Parathyroid adenoma (tissue), 2 donors: Measurements from ENCODE around the gene NEDD4L.

Source experiments
- H2AFZ ChIP-seq: fragments of 300-600 bp; sonication (generic); one replicate; pipeline ENCODE4 v1.7.0; 2017; ENCODE audit warnings: antibody characterized with exemption, mild to moderate bottlenecking
- H3K27ac ChIP-seq: fragments of 300-600 bp; sonication (generic); one replicate; pipeline ENCODE4 v1.7.0; 2017
- H3K27me3 ChIP-seq: fragments of 300-600 bp; sonication (generic); one replicate; pipeline ENCODE4 v1.7.0; 2017; ENCODE audit warnings: low read length; ENCODE audit not compliant: control insufficient read depth, insufficient read depth
- H3K36me3 ChIP-seq: fragments of 300-600 bp; sonication (generic); one replicate; pipeline ENCODE4 v1.7.0; 2017; ENCODE audit warnings: low read length; ENCODE audit not compliant: control insufficient read depth, insufficient read depth
- H3K4me1 ChIP-seq: fragments of 300-600 bp; sonication (generic); one replicate; pipeline ENCODE4 v1.7.0; 2017; ENCODE audit warnings: control low read depth
- H3K4me2 ChIP-seq: fragments of 300-600 bp; sonication (generic); one replicate; pipeline ENCODE4 v1.7.0; 2017; ENCODE audit warnings: low read length
- H3K4me3 ChIP-seq: fragments of 300-600 bp; sonication (generic); one replicate; pipeline ENCODE4 v1.7.0; 2017; ENCODE audit warnings: low read depth, low read length
- H3K79me2 ChIP-seq: fragments of 300-600 bp; sonication (generic); one replicate; pipeline ENCODE4 v1.7.0; 2017; ENCODE audit warnings: control low read depth
- H3K9ac ChIP-seq: fragments of 300-600 bp; sonication (generic); one replicate; pipeline ENCODE4 v1.7.0; 2017; ENCODE audit warnings: mild to moderate bottlenecking
- H3K9me3 ChIP-seq: fragments of 300-600 bp; sonication (generic); one replicate; pipeline ENCODE4 v1.7.0; 2017; ENCODE audit warnings: low read length; ENCODE audit not compliant: control insufficient read depth
- TF ChIP-seq, protein P1 (sequence below): fragments of 300-600 bp; sonication (generic); IDR thresholded peaks from one replicate; pipeline ENCODE4 v1.7.0; 2017; ENCODE audit warnings: antibody characterized with exemption, mild to moderate bottlenecking
- donor health status: primary hyperparathyroidism.

Gene NEDD4L

DNA sequence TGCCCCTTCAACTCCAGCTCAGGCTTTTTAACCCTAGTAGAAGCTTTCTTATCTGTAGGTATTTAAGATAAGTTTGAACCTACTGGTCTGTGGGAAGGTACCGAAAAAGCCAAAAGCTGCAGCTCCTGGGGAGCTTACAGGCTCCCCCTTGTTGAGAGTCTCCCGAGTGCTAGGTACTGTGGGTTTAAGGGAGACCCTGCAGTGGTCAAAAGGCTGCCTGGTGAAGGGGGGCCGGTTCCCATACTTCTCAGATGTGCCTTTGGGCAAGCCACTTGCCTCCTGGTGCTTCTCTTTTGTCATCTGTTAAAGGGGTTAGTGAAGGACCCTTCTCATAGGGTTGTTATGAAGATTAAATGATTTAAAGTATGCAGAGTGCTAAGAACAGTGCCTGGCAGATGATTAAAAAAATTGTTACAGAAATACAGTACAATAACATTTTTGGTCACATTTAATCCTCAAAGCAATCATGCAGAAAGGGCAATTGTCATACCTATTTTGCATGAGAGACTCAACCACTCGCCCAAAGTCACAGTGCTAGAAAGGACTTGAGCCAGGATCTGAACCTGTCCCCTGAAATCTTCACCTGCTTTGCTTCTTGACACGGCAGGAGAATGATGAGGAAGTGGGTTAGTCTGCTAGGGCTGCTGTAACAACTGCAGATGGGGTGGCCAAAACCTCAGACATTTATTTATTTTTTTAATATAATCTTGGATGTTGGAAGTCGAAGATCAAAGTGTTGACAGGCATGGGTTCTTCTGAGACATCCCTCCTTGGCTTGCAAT, 62.5 kb downstream of the NEDD4L start:
- no peak overlapping the region for H3K4me3 ChIP-seq
- H3K27ac ChIP-seq = no peak overlapping the region
- TF ChIP-seq, protein P1, sequence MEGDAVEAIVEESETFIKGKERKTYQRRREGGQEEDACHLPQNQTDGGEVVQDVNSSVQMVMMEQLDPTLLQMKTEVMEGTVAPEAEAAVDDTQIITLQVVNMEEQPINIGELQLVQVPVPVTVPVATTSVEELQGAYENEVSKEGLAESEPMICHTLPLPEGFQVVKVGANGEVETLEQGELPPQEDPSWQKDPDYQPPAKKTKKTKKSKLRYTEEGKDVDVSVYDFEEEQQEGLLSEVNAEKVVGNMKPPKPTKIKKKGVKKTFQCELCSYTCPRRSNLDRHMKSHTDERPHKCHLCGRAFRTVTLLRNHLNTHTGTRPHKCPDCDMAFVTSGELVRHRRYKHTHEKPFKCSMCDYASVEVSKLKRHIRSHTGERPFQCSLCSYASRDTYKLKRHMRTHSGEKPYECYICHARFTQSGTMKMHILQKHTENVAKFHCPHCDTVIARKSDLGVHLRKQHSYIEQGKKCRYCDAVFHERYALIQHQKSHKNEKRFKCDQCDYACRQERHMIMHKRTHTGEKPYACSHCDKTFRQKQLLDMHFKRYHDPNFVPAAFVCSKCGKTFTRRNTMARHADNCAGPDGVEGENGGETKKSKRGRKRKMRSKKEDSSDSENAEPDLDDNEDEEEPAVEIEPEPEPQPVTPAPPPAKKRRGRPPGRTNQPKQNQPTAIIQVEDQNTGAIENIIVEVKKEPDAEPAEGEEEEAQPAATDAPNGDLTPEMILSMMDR = no peak
- no peaks in the 10 kb centered on the region for H3K9me3 ChIP-seq
- no peak overlapping the region for H2AFZ ChIP-seq
- no peak overlapping the region for H3K9ac ChIP-seq
- H3K4me1 ChIP-seq = no peaks in the 10 kb centered on the region
- no peaks in the 10 kb centered on the region for H3K36me3 ChIP-seq
- H3K27me3 ChIP-seq = no peaks in the 10 kb centered on the region
- H3K4me2 ChIP-seq = no peak overlapping the region
- peaks cover 5% of the 10 kb centered on the region for H3K79me2 ChIP-seq

- H3K4me2 ChIP-seq = no peak overlapping the region
- H3K79me2 ChIP-seq = peaks cover 2% of the 10 kb centered on the region
- H3K4me1 ChIP-seq = no peaks in the 10 kb centered on the region
- H3K36me3 ChIP-seq = no peaks in the 10 kb centered on the region
- no peaks in the 10 kb centered on the region for H3K9me3 ChIP-seq
- H3K27ac ChIP-seq = no peak overlapping the region
- no peak overlapping the region for H2AFZ ChIP-seq
- H3K4me3 ChIP-seq = no peak overlapping the region
- TF ChIP-seq, protein P1 = no peak
- H3K27me3 ChIP-seq = no peaks in the 10 kb centered on the region
- H3K9ac ChIP-seq = no peak overlapping the region
Observed at GRCh38 chr18:58109256-58109655, 65.2 kb downstream of the NEDD4L start.

DNA sequence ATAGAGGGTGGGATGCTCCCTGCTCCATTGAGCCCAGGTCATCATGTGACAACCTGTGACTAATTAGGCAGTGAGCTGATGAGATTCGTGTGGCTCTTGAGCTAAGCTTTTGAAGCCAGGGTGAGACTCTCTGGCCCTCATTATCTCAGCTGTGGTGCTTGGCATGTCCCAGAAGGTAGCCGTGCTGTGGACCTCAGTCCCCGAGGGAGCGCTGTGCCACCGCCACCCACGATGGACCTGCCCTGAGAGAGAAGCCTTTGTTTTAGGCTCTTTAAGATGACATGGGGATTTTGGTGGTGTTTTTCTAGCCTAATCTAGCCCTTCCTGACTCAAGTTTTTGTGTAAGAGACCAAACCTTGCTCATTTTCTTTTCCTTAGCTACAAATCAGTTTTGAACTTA, 66.4 kb downstream of the NEDD4L start:
- Histone ChIP-seq H3K9me3 (no peaks in the 10 kb centered on the region), H3K9ac (no peak overlapping the region), H3K36me3 (no peaks in the 10 kb centered on the region), H3K4me3 (no peak overlapping the region), H3K79me2 (peaks cover 2% of the 10 kb centered on the region), H3K4me2 (no peak overlapping the region), H3K27ac (no peak overlapping the region), H3K27me3 (no peaks in the 10 kb centered on the region), H3K4me1 (no peaks in the 10 kb centered on the region), H2AFZ (no peak overlapping the region)
- TF ChIP-seq, protein P1 = no peak

DNA sequence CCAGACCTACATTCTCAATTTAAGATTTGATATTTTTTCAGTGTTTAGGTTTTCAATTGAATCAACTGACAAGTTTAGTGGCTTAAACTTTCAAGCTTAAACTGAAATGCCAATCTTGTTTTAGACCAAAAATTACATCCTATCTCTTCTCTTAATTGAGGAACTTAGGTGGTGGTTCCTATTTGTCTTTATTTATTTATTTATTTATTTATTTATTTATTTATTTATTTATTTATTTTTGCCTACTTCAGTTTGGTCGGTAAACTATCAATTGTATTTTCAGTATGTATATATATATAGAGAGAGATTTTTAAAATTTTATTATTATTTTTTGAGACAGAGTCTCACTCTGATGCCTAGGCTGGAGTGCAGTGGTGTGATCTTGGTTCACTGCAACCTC, 68.1 kb downstream of the NEDD4L start:
- Histone ChIP-seq H3K27me3 (no peaks in the 10 kb centered on the region), H3K79me2 (peaks cover 2% of the 10 kb centered on the region), H3K9me3 (no peaks in the 10 kb centered on the region), H3K27ac (no peak overlapping the region), H3K4me2 (no peak overlapping the region), H3K9ac (no peak overlapping the region), H3K36me3 (no peaks in the 10 kb centered on the region), H3K4me3 (no peak overlapping the region), H3K4me1 (no peaks in the 10 kb centered on the region), H2AFZ (no peak overlapping the region)
- TF ChIP-seq, protein P1 = no peak

- Histone ChIP-seq H3K79me2 (peaks cover 2% of the 10 kb centered on the region), H3K9ac (no peak overlapping the region), H3K27me3 (no peaks in the 10 kb centered on the region), H3K36me3 (no peaks in the 10 kb centered on the region), H3K4me3 (no peak overlapping the region), H3K9me3 (no peaks in the 10 kb centered on the region), H2AFZ (no peak overlapping the region), H3K4me1 (no peaks in the 10 kb centered on the region), H3K4me2 (no peak overlapping the region), H3K27ac (no peak overlapping the region)
- TF ChIP-seq, protein P1 = no peak
Observed at GRCh38 chr18:58113337-58113736, 69.3 kb downstream of the NEDD4L start.
